HG03575 (cell line): ENCODE results near the gene LY6G5B.

Experiments used
- ATAC-seq: cut with Tn5 transposase; IDR thresholded peaks from one replicate; pipeline ENCODE4 v1.9.1; 2021; ENCODE audit not compliant: unreplicated experiment, insufficient number of reproducible peaks, low FRiP score; ENCODE audit errors: extremely low read depth

LY6G5B gene

GRCh38 chr6:31660381-31661261, 9.2 kb upstream of the LY6G5B start, which contains the start of gene C6orf47:
Gene C6orf47, minus strand, starts transcription at chr6:31660778. Its CDS starts 831 bp downstream, at chr6:31659947.
- no peak for ATAC-seq

GRCh38 chr6:31661262-31662123, 8.3 kb upstream of the LY6G5B start:
- no peak for ATAC-seq

GRCh38 chr6:31662124-31662723, 7.6 kb upstream of the LY6G5B start:
- no peak for ATAC-seq

GRCh38 chr6:31663126-31663960, 6.4 kb upstream of the LY6G5B start:
- ATAC-seq: no peak

- no peak for ATAC-seq
These were observed 5.6 kb upstream of the LY6G5B start for GRCh38 chr6:31663961-31664789.

GRCh38 chr6:31664790-31665500, 4.8 kb upstream of the LY6G5B start, which contains the start of gene GPANK1:
Gene GPANK1, minus strand, starts transcription at chr6:31664997. Its CDS starts 519 bp downstream, at chr6:31664478.
- no peak for ATAC-seq

- peak; percentile 57 for ATAC-seq
These were observed 4.1 kb upstream of the LY6G5B start, which contains the start of gene CSNK2B for GRCh38 chr6:31665501-31666336. Gene CSNK2B, plus strand, starts transcription at chr6:31666080. Its CDS starts 752 bp downstream, at chr6:31666832.

- ATAC-seq: no peak
These were observed 3.3 kb upstream of the LY6G5B start for GRCh38 chr6:31666337-31666965.

- no peak for ATAC-seq
These were observed 6.6 kb downstream of the LY6G5B start for GRCh38 chr6:31676322-31676903.

GRCh38 chr6:31676904-31677303, 7.1 kb downstream of the LY6G5B start:
- no peak for ATAC-seq

GRCh38 chr6:31677955-31678354, 8.2 kb downstream of the LY6G5B start:
- no peak for ATAC-seq

- ATAC-seq: no peak
These were observed 10.7 kb downstream of the LY6G5B start, which contains the start of gene LY6G5C for GRCh38 chr6:31680226-31681134. Gene LY6G5C, minus strand, starts transcription at chr6:31681067. Its CDS starts 694 bp downstream, at chr6:31680373.

- no peak for ATAC-seq
These were observed 11.4 kb downstream of the LY6G5B start for GRCh38 chr6:31681135-31681671.

- no peak for ATAC-seq
These were observed 13.8 kb downstream of the LY6G5B start for GRCh38 chr6:31683591-31683990.
